ENCODE measurements around the gene TOMM7.
A peak's percentile ranks its signal among the peaks of the same experiment; 100 is the strongest.

Gene TOMM7

GRCh38 chr7:22822486-22823141 is at the start of gene TOMM7:
TSS of gene TOMM7 (minus strand) at chr7:22822849. CDS start at chr7:22822779, 70 bp downstream.
- peak; percentile 97 for DNase-seq (ENCODE audit: low read depth)

- DNase-seq (ENCODE audit: low read depth): no peak
These were observed 49.6 kb upstream of the TOMM7 start for GRCh38 chr7:22872096-22872807.

- no peak for DNase-seq (ENCODE audit: low read depth)
These were observed 49.0 kb upstream of the TOMM7 start for GRCh38 chr7:22871661-22872060.

GRCh38 chr7:22868509-22868908 is 45.9 kb upstream of the TOMM7 start:
- no peak for DNase-seq (ENCODE audit: low read depth)

GRCh38 chr7:22867589-22867988 is 44.9 kb upstream of the TOMM7 start:
- no peak for DNase-seq (ENCODE audit: low read depth)

GRCh38 chr7:22867003-22867402 is 44.4 kb upstream of the TOMM7 start:
- peak; percentile 63 for DNase-seq (ENCODE audit: low read depth)

GRCh38 chr7:22865602-22865960 is 42.9 kb upstream of the TOMM7 start:
- no peak for DNase-seq (ENCODE audit: low read depth)

GRCh38 chr7:22864855-22865601 is 42.4 kb upstream of the TOMM7 start:
- no peak for DNase-seq (ENCODE audit: low read depth)

GRCh38 chr7:22864301-22864700 is 41.7 kb upstream of the TOMM7 start:
- no peak for DNase-seq (ENCODE audit: low read depth)

GRCh38 chr7:22863156-22863899 is 40.7 kb upstream of the TOMM7 start:
- DNase-seq (ENCODE audit: low read depth): no peak

GRCh38 chr7:22861576-22861975 is 38.9 kb upstream of the TOMM7 start:
- no peak for DNase-seq (ENCODE audit: low read depth)

- no peak for DNase-seq (ENCODE audit: low read depth)
These were observed 38.3 kb upstream of the TOMM7 start for GRCh38 chr7:22860784-22861482.

- no peak for DNase-seq (ENCODE audit: low read depth)
These were observed 37.7 kb upstream of the TOMM7 start for GRCh38 chr7:22860337-22860736.

- DNase-seq (ENCODE audit: low read depth): peak; percentile 87
These were observed 37.1 kb upstream of the TOMM7 start for GRCh38 chr7:22859641-22860290.

- peak; percentile 99 for DNase-seq (ENCODE audit: low read depth)
These were observed 36.3 kb upstream of the TOMM7 start for GRCh38 chr7:22858640-22859561.

- no peak for DNase-seq (ENCODE audit: low read depth)
These were observed 35.6 kb upstream of the TOMM7 start for GRCh38 chr7:22858274-22858639.

- no peak for DNase-seq (ENCODE audit: low read depth)
These were observed 33.8 kb upstream of the TOMM7 start for GRCh38 chr7:22856416-22856815.

GRCh38 chr7:22855049-22855392 is 32.4 kb upstream of the TOMM7 start:
- no peak for DNase-seq (ENCODE audit: low read depth)

- peak; percentile 92 for DNase-seq (ENCODE audit: low read depth)
These were observed 31.8 kb upstream of the TOMM7 start for GRCh38 chr7:22854158-22855048.
